CD4-positive, alpha-beta T cell treated with Interleukin-10 for 1 hour (primary cell): Measurements from ENCODE around the gene PUM1.
"Not testable (repeated sequence)": the region's sequence is repeated elsewhere in the genome, so short reads cannot be mapped to it uniquely, and the experiment has no call there.

ENCODE experiments used
- DNase-seq: peaks from one replicate; pipeline ENCODE4 v3.0.0-alpha.2; 2020

Gene PUM1

GRCh38 chr1:30955448-30956015 lies 110.0 kb downstream of the PUM1 start:
- DNase-seq = no peak

DNA sequence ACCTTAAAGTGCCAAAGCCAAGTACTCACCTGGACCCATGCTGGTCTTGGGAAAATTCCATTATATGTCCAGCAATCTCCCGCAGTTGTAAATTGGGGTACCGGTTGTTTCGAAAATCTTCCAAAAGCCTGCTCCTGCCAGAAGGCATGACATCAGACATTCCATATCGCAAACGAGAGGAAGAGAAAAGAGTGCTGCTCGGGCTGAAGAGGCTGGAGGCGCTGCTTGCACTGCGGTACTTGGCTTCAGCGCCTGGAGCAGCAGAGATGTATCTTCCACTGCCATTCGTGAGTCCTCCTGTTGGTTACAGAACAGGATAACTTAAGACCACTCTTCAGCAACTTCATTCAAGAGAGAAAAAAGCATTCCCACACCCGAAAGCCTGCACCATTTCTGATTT lies 111.8 kb downstream of the PUM1 start:
- DNase-seq = no peak

DNA sequence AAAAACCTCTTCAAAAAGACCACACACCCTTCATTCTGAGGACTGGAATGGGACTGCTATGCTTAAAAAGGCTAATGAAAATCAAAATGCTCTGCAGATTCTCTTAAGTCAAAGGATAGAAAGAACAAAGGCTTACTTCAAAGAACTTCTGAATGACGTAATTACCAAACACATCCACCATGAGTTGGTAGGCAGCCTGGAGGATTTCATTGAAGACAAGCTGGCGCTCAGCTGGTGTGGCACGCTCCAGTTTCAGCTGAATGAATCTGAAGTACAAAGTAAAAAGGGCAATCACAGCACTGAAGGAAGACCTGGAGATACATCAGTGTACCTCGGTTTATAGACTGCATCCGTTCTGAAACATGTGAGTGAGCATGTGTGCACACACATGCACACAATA lies 113.4 kb downstream of the PUM1 start:
- DNase-seq = no peak

DNA sequence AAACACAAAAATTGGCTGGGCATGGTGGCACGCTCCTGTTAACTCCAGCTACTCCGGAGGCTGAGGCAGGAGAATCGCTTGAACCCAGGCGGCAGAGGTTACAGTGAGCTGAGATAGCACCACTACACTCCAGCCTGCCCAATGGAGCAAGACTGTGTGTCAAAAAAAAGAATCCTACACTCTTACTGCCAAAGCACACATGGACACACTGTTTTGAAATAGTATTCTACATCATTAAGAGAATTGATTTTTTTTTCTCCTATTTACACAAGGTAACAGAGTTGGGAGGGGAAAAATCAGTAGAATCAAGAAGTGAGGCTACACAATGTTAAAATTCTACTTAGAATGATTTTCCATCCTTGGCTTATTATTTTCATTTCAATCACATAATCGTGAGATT lies 114.8 kb downstream of the PUM1 start:
- DNase-seq = no peak

GRCh38 chr1:30950053-30950452 lies 115.5 kb downstream of the PUM1 start:
- DNase-seq = no peak

- DNase-seq = not testable (repeated sequence)
These were observed 116.1 kb downstream of the PUM1 start for GRCh38 chr1:30949487-30949838.

DNA sequence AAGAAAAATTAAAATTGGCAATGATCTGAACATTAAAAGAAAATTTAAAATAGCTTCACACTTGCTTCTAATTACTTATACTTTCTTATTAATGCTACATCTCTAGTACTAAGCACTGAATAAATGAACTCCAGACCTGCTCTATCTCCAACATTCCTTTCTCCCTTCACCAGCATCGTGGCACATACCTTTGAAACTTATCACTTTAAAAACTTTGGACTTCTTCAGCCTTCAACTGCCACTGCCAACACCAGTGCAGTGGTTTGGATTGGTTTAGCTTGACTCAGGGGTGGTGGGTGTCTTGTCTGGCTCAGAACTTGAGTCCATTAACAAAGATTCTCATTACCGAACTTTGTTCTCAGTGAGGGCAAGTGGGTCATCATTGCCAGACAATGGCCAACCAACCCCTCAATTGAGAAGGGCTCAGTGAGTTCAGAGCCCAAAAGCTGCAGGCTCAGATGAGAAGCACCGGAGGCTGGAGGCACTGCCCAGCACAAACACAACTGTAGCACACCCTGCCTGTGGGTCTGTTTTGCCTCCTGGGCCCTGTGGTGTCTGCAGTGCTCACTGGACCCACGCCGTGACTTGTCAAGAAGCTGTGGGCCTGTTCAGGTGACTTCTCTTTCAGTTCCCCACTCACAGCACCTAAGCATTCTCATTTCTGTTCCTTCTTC lies 116.6 kb downstream of the PUM1 start:
- not testable (repeated sequence) for DNase-seq

DNA sequence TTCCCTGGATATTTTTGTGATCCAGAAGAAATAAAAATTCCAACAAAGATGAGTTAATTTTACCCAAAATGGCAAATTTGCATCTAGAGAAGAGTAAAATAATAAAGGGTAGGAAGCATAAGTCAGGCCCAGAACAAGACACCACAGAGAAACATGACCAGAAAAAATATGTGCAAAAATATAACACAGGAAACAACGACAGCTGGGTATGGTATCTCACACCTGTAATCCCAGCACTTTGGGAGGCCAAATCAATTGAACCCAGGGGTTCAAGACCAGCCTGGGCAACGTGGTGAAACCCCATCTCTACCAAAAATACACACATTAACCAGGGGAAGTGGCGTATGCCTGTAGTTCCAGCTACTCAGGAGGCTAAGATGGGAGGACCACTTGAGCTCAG lies 117.2 kb downstream of the PUM1 start:
- no peak for DNase-seq

- DNase-seq = no peak
These were observed 118.3 kb downstream of the PUM1 start for GRCh38 chr1:30947212-30947611.

DNA sequence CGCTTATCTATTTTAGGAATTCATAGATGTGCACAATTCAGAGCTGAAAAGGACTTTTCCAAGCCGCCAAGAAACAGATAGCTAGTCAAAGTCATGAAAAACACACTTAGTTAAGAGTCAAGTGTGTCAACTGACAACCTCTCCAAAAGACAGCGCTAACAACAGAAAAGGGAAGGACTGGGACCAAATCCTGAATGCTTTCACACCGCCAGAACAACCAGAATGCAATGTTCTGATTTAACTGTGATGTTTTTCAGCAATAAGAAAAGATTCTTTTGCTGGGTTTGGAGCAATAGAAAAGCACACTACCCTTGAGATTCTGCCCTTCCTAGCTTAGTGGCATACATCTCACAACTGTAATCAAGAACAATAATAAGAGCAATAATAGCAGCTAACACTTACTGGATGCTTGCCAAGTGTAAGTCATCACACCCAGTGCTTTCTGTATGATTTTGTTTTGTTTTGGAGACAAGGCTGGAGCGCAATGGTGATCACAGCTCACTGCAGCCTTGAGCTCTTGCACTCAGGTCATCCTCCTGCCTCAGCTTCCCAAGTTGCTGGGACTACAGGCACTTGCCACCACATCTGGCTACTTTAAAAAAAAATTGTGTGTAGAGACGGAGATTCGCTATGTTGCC lies 123.1 kb downstream of the PUM1 start:
- DNase-seq = no peak

GRCh38 chr1:30940541-30940940 lies 125.0 kb downstream of the PUM1 start:
- no peak for DNase-seq

DNA sequence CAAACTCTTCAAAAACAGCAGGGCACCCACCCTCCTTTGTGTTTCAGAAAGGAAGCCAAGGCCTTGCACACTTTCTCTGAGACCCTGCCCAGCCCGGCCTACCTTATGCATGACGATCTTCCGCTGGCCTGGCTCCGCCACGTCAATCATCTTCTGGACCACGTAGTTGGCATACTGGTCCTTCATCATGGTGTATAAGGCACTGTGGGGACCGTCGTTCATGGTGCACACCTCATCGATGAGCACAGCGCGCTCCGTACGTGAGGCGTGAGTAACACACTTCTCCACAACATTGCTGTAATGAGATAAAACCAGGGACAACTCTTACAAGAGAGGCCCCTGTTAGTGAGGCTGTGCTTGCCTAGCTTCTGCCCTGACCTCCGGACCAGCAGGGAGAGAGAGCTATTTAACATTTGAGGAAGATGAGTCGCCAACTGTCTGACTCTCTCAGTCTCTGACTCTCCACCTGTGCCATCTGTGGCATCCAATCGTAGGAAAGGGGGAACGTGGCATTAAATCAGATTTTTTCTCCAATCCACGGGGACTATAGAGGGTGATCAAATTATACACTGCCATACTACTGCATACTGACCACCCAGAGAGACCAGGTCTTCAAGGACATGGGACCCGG lies 128.9 kb downstream of the PUM1 start:
- DNase-seq = no peak

DNA sequence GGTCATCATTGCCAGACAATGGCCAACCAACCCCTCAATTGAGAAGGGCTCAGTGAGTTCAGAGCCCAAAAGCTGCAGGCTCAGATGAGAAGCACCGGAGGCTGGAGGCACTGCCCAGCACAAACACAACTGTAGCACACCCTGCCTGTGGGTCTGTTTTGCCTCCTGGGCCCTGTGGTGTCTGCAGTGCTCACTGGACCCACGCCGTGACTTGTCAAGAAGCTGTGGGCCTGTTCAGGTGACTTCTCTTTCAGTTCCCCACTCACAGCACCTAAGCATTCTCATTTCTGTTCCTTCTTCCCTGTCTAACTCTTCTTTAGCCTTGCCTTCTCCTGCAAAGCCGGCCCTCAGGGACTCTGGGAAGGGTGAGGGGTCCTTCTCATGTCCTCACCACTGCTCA lies 129.8 kb downstream of the PUM1 start:
- not testable (repeated sequence) for DNase-seq

DNA sequence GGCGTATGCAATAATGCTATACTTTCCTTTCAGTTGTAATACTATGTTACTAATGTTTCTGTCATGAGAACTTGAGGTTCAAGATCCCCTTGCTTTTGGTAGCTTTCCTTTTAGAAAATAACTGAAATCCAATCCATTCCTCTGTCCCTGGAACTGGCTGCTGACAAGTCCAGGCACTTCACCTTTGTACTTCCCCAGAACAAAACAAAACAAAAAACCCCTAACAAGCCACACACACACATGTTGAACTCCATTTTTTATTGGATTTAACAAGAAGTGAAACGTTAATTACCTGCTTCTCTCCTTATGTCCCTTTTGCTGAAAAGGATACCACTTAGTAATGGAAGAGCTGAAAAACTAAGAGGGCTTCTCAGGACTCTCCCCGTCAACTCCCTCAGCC lies 130.9 kb downstream of the PUM1 start:
- no peak for DNase-seq

GRCh38 chr1:30933874-30934252 lies 131.7 kb downstream of the PUM1 start:
- DNase-seq = no peak

DNA sequence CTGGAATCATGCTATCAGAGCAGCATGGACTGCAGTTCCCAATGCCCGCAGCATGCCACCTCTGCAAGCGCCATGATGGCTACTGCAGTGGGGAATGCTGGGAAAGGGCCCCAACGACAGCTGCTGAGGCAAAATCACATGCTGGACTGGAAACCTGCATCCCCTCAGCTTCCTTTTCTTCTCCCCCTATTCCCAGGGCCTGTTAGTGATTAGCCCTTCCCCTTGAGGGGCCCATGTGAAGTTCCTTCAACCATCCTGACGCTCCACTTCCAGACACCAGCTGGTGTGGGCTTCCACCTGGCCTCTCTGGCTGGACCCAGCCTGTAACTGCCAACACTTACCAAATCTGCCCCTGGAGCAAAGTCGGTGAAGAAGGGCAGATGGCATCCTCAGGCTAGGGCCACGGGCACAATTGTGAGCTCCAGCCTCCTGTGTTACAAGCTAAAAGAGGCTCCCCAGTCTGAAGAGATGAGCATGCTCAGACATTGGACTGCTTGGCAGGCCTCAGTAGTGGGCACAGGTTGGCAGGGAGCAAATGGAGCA lies 134.8 kb downstream of the PUM1 start:
- DNase-seq = no peak

GRCh38 chr1:30929944-30930525 lies 135.5 kb downstream of the PUM1 start:
- no peak for DNase-seq

DNA sequence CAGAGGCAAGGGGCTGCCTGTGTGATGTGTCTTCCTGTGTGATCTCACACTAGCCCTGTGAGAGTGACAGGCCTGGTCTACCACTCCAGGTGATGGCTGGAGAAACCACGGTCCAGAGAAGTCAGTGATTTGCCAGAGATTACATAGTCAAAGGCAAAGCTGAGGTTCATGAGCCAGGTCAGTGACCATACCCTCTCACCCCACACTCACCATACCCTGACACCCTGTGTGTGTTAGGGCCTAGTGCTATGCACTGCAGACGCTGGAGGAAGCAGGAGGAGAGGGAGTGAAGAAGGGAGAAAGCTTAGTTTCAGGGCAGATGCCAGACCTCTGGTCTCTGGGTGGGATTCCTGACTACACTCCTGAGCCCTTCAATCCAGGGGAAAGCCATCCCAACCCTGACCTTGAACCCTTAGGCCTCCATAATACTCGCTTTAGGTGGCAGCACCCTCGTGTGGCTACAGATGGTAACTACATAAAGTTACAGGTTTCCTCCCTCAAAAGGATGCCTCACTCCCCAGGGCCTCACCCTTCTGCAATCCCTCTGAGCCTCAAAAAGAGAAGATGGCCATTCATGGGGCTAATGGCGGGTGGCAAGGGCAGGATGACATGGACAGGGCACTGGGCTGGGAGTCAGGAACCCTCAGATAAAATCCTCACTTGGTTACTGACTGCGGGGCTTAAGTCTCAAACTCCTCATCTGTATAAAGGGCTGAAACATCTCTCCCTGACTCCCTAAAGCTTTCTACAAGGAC lies 136.2 kb downstream of the PUM1 start:
- peak; percentile 57 for DNase-seq

- DNase-seq = no peak
These were observed 136.8 kb downstream of the PUM1 start for GRCh38 chr1:30928789-30929134.

DNA sequence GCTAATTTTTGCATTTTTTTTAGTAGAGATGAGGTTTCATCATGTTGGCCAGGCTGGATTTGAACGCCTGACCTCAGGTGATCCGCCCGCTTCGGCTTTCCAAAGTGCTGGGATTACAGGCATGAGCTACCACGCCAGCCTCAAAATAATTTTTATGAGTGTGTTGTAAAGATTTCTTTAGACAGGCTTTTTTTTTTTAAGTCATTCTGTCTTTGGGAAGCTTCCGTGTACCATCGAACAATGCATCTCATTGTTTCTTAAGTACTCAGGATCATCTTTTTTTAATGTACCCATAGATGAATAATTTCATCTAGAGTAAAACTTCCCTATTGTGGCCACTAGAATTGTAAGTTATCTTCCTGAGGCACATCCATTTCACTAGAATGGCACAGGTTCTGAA lies 137.3 kb downstream of the PUM1 start:
- DNase-seq = no peak

DNA sequence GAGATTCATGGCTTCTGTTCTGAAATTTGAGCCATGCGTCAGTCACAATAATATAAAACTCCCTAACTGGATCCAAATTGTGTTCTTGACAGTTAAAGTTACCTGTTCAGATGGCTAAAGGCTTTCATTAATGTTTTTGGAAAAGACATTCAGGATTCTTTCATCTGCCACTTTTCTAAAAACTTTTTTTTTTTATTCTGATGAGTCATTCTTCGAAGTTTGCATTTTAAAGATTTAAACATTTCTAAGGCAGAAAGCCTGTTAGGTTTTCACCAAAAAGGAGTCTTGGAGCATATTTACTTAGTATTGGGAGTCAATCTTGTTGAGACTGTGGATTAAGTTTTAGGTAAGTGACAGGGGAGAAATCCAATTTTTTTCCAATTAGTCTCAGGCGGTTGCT lies 138.1 kb downstream of the PUM1 start:
- no peak for DNase-seq

- no peak for DNase-seq
These were observed 141.9 kb downstream of the PUM1 start for GRCh38 chr1:30923597-30923996.

DNA sequence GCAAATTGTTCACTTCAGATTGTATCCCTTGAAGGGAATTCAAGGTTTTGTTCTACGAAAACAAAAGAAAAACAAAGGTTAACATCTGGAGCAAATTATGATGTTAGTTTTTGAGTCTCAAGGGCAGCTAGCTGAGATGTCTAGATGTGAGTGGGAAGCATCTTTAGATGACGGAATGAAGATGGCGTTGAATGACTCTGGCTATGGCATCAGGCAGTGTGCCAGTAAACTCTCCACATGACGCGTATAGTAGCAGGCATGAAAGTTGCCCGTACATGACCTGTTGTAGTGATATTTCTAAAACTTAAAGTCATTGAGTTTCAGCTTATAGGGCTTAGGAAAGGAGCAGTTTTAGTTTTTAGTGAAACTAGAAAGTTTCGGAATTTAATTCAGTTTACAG lies 144.7 kb downstream of the PUM1 start:
- DNase-seq = no peak
